H7 (cell line): ENCODE results near the gene BEX3. TPM values are rescaled to one million over a fixed set of nuclear protein-coding genes. Genes with fewer than 3 reads are reported as not detected.
"Not testable (repeated sequence)": the region's sequence is repeated elsewhere in the genome, so short reads cannot be mapped to it uniquely, and the experiment has no call there.

Experiments
- DNase-seq: peaks from one replicate; pipeline ENCODE4 v3.0.0; 2012
- H3K27me3 ChIP-seq: 2 replicates; pipeline ENCODE4 v1.6.0; 2011; ENCODE audit warnings: mild to moderate bottlenecking, low read length; ENCODE audit not compliant: control insufficient read depth, insufficient read depth
- H3K36me3 ChIP-seq: replicated peaks from 2 replicates; pipeline ENCODE4 v1.5.1; 2011; ENCODE audit warnings: low read length; ENCODE audit not compliant: control insufficient read depth, insufficient read depth
- H3K4me3 ChIP-seq: 2 replicates; pipeline ENCODE4 v1.5.1; 2011; ENCODE audit warnings: low read depth, mild to moderate bottlenecking, control low read depth, low read length, moderate library complexity; ENCODE audit not compliant: insufficient read depth
- total RNA-seq: library from RNA; depleted of rRNA; stranded (reverse); fragments of >200 nt; shearing (Covaris generic); gene quantifications from 2 replicates; pipeline ENCODE4 v1.2.3, GENCODE V29; 2014

Gene BEX3
- total RNA-seq, 1 experiment from 2014 or later, result 694 TPM

GRCh38 chrX:103362474-103362873 is 13.9 kb upstream of the BEX3 start:
- no peak for DNase-seq
- no peak overlapping the region for H3K4me3 ChIP-seq

GRCh38 chrX:103363046-103363445 is 13.3 kb upstream of the BEX3 start:
- DNase-seq, result no peak
- H3K27me3 ChIP-seq, result no peaks in the 10 kb centered on the region
- H3K4me3 ChIP-seq, result no peak overlapping the region
- H3K36me3 ChIP-seq, result no peaks in the 10 kb centered on the region

More at GRCh38 chrX:103362474-103362873, 13.9 kb upstream of the BEX3 start:
- H3K36me3 ChIP-seq, result peaks cover 4% of the 10 kb centered on the region
- H3K27me3 ChIP-seq, result no peaks in the 10 kb centered on the region

GRCh38 chrX:103367502-103367901 is 8.8 kb upstream of the BEX3 start:
- Histone ChIP-seq H3K36me3 (no peaks in the 10 kb centered on the region), H3K27me3 (no peaks in the 10 kb centered on the region), H3K4me3 (no peak overlapping the region)
- DNase-seq, result no peak

- Histone ChIP-seq H3K4me3 (no peak overlapping the region), H3K27me3 (no peaks in the 10 kb centered on the region), H3K36me3 (no peaks in the 10 kb centered on the region)
- DNase-seq, result no peak
These were observed 6.9 kb upstream of the BEX3 start for GRCh38 chrX:103369479-103369878.

GRCh38 chrX:103372886-103373285 is 3.5 kb upstream of the BEX3 start:
- DNase-seq, result no peak
- Histone ChIP-seq H3K36me3 (peaks cover 4% of the 10 kb centered on the region), H3K4me3 (no peak overlapping the region), H3K27me3 (no peaks in the 10 kb centered on the region)

- H3K36me3 ChIP-seq, result peaks cover 4% of the 10 kb centered on the region
- H3K27me3 ChIP-seq, result no peaks in the 10 kb centered on the region
- no peak for DNase-seq
- H3K4me3 ChIP-seq, result no peak overlapping the region
These were observed 2.8 kb upstream of the BEX3 start for GRCh38 chrX:103373581-103373980.

- Histone ChIP-seq H3K36me3 (peaks cover 9% of the 10 kb centered on the region), H3K27me3 (no peaks in the 10 kb centered on the region), H3K4me3 (peak overlapping the region; percentile 94)
- DNase-seq, result no peak
These were observed 614 bp downstream of the BEX3 start for GRCh38 chrX:103376979-103377324.

GRCh38 chrX:103378990-103379389 is 2.7 kb downstream of the BEX3 start:
- no peak for DNase-seq
- no peak overlapping the region for H3K4me3 ChIP-seq
- H3K36me3 ChIP-seq, result peaks cover 9% of the 10 kb centered on the region
- H3K27me3 ChIP-seq, result no peaks in the 10 kb centered on the region

- H3K4me3 ChIP-seq, result no peak overlapping the region
- no peaks in the 10 kb centered on the region for H3K27me3 ChIP-seq
- H3K36me3 ChIP-seq, result peaks cover 5% of the 10 kb centered on the region
- DNase-seq, result no peak
These were observed 6.5 kb downstream of the BEX3 start for GRCh38 chrX:103382877-103383276.

GRCh38 chrX:103384672-103385071 is 8.3 kb downstream of the BEX3 start:
- no peak for DNase-seq
- H3K36me3 ChIP-seq, result no peaks in the 10 kb centered on the region; the same call in 1 of the 2 replicates
- no peak overlapping the region for H3K4me3 ChIP-seq
- no peaks in the 10 kb centered on the region for H3K27me3 ChIP-seq

GRCh38 chrX:103385283-103385830 is 9.0 kb downstream of the BEX3 start:
- not testable (repeated sequence) for H3K36me3 ChIP-seq, H3K4me3 ChIP-seq, H3K27me3 ChIP-seq, DNase-seq

- Histone ChIP-seq H3K36me3 (no peaks in the 10 kb centered on the region), H3K4me3 (no peak overlapping the region), H3K27me3 (no peaks in the 10 kb centered on the region)
- DNase-seq, result no peak
These were observed 10.0 kb downstream of the BEX3 start for GRCh38 chrX:103386332-103386731.

- H3K27me3 ChIP-seq, result no peaks in the 10 kb centered on the region; the same call in 1 of the 2 replicates
- H3K4me3 ChIP-seq, result no peak overlapping the region
- no peaks in the 10 kb centered on the region for H3K36me3 ChIP-seq
- no peak for DNase-seq
These were observed 17.1 kb downstream of the BEX3 start for GRCh38 chrX:103393487-103393886.

- Histone ChIP-seq H3K4me3 (no peak overlapping the region), H3K27me3 (peaks cover under 1% of the 10 kb centered on the region), H3K36me3 (no peaks in the 10 kb centered on the region)
- no peak for DNase-seq
These were observed 19.8 kb downstream of the BEX3 start for GRCh38 chrX:103396186-103396585.

GRCh38 chrX:103396660-103397059 is 20.3 kb downstream of the BEX3 start:
- DNase-seq, result no peak
- Histone ChIP-seq H3K36me3 (no peaks in the 10 kb centered on the region), H3K27me3 (peaks cover 5% of the 10 kb centered on the region), H3K4me3 (no peak overlapping the region)

GRCh38 chrX:103397707-103398106 is 21.4 kb downstream of the BEX3 start:
- no peak overlapping the region for H3K4me3 ChIP-seq
- no peaks in the 10 kb centered on the region for H3K36me3 ChIP-seq
- DNase-seq, result no peak
- H3K27me3 ChIP-seq, result peaks cover 7% of the 10 kb centered on the region
